Measurements from ENCODE around the gene TMEM222.

TMEM222 gene

GRCh38 chr1:27342778-27343638, 21.0 kb downstream of the TMEM222 start:
- no peak for TF ChIP-seq REST (IDR thresholded peaks at IDR 0.05; ENCODE audit: insufficient read depth in 1 of 2, low read depth in 2 of 2, low read length in 2 of 2)
- TF ChIP-seq FOXP2 (optimal IDR thresholded peaks at IDR 0.05; ENCODE audit: borderline replicate concordance, extremely low read depth, extremely low read length, insufficient read depth), result no peak
- no peak for TF ChIP-seq TAF1 (IDR thresholded peaks at IDR 0.05; ENCODE audit: borderline replicate concordance, insufficient read depth, low read length)
- no peak for TF ChIP-seq POLR2AphosphoS5 (IDR thresholded peaks at IDR 0.05; ENCODE audit: low read depth, low read length)
- TF ChIP-seq SIN3A (IDR thresholded peaks at IDR 0.05; ENCODE audit: borderline replicate concordance, insufficient read depth, low read length), result no peak

GRCh38 chr1:27343639-27344025, 21.7 kb downstream of the TMEM222 start:
- TF ChIP-seq POLR2AphosphoS5 (IDR thresholded peaks at IDR 0.05; ENCODE audit: low read depth, low read length) (no peak), FOXP2 (optimal IDR thresholded peaks at IDR 0.05; ENCODE audit: borderline replicate concordance, extremely low read depth, extremely low read length, insufficient read depth) (no peak), REST (IDR thresholded peaks at IDR 0.05; ENCODE audit: insufficient read depth in 1 of 2, low read depth in 2 of 2, low read length in 2 of 2) (no peak), TAF1 (IDR thresholded peaks at IDR 0.05; ENCODE audit: borderline replicate concordance, insufficient read depth, low read length) (no peak), SIN3A (IDR thresholded peaks at IDR 0.05; ENCODE audit: borderline replicate concordance, insufficient read depth, low read length) (no peak)

- TF ChIP-seq SIN3A (IDR thresholded peaks at IDR 0.05; ENCODE audit: borderline replicate concordance, insufficient read depth, low read length), result no peak
- no peak for TF ChIP-seq REST (IDR thresholded peaks at IDR 0.05; ENCODE audit: insufficient read depth in 1 of 2, low read depth in 2 of 2, low read length in 2 of 2)
- TF ChIP-seq POLR2AphosphoS5 (IDR thresholded peaks at IDR 0.05; ENCODE audit: low read depth, low read length), result no peak
- TF ChIP-seq FOXP2 (optimal IDR thresholded peaks at IDR 0.05; ENCODE audit: borderline replicate concordance, extremely low read depth, extremely low read length, insufficient read depth), result no peak
- TF ChIP-seq TAF1 (IDR thresholded peaks at IDR 0.05; ENCODE audit: borderline replicate concordance, insufficient read depth, low read length), result no peak
Observed at GRCh38 chr1:27345272-27345671, 23.3 kb downstream of the TMEM222 start.

- TF ChIP-seq REST (IDR thresholded peaks at IDR 0.05; ENCODE audit: insufficient read depth in 1 of 2, low read depth in 2 of 2, low read length in 2 of 2) (no peak), TAF1 (IDR thresholded peaks at IDR 0.05; ENCODE audit: borderline replicate concordance, insufficient read depth, low read length) (no peak), POLR2AphosphoS5 (IDR thresholded peaks at IDR 0.05; ENCODE audit: low read depth, low read length) (no peak)
Observed at GRCh38 chr1:27346357-27346756, 24.4 kb downstream of the TMEM222 start.

All from PFSK-1 (cell line).